ENCODE results near the gene METTL22.

The METTL22 gene

GRCh38 chr16:8594149-8594666, 27.3 kb upstream of the METTL22 start:
- DNase-seq (ENCODE audit: low read depth), result no peak

GRCh38 chr16:8595783-8596182, 25.7 kb upstream of the METTL22 start:
- DNase-seq (ENCODE audit: low read depth), result no peak

- DNase-seq (ENCODE audit: low read depth), result no peak
Observed at GRCh38 chr16:8596581-8596980, 24.9 kb upstream of the METTL22 start.

- DNase-seq (ENCODE audit: low read depth), result no peak
Observed at GRCh38 chr16:8600144-8600775, 21.2 kb upstream of the METTL22 start.

GRCh38 chr16:8605554-8605953, 15.9 kb upstream of the METTL22 start:
- DNase-seq (ENCODE audit: low read depth), result no peak

GRCh38 chr16:8607214-8607613, 14.3 kb upstream of the METTL22 start:
- no peak for DNase-seq (ENCODE audit: low read depth)

DNA sequence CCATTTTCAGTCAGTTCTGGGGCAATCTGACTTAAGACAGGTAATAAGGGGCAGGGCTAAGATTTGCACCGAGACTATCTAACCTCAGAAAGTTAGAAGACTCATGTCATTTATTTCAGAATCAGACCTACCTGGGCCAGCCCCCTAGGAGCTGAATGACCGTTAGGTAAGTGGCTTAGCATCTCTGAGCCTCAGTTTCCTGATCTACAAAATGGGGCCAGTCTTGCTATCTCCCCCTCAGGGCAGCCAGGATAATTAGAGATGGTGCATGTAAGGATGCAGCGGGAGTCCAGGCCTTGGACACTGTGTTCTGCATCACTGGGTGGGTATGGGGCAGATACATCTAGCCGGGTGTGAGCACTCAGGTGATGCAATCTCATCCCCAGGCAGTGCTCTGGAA, 10.4 kb upstream of the METTL22 start:
- no peak for DNase-seq (ENCODE audit: low read depth)

DNA sequence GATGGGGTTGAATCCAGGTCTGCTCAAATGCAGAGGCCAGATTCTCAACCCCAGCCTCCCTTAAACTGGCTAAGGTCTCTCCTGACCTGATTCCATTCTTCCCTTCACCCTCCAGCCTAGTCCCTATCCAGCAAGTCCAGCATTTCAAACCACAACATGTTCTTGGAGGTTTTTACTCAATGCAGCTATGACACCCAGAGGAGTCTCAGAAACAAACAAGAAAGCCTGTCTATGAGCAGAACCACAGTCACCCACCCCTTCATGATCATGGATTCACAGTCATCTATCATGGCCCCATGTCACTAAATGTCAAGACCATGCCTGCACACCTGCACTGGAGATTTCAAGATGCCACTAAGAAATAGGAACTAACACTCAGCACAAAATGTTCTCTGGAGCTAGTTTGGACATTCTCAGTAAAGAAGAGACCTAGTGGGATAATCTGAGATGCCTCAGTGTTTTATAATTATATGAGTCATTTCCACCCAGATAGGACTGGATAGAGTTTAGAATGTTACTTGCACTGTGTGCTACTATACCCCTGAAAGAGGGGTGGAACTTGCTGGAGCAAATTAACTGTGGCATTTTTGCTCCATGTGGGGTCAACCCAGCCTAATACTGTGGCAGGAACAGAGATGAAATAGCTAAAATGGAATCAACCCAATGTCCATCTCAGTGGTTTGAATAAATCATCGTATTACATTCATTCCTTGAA, 9.5 kb upstream of the METTL22 start:
- no peak for DNase-seq (ENCODE audit: low read depth)

- DNase-seq (ENCODE audit: low read depth), result no peak
Observed at GRCh38 chr16:8614435-8615029, 7.0 kb upstream of the METTL22 start.

GRCh38 chr16:8619671-8620370, 1.7 kb upstream of the METTL22 start:
- no peak for DNase-seq (ENCODE audit: low read depth)

DNA sequence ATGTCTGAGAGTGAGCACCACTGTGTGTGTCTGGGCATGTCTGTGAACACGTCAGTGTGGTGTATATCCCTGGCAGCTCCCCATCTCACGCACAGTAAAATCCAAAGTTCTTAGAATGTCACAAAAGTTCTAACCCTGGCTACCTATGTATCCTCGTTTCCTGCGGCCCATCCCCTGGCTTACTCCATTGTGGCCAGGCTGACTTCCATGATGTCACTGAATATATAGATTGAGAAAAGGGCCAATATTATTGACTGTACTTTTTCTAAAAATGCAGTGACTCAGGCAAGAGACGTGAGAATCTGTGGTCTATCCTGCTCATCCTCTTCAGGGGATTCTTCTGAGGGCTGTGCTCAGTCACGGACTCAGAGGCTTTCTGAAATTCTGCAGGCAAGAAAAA, 963 bp upstream of the METTL22 start:
- no peak for DNase-seq (ENCODE audit: low read depth)

- no peak for DNase-seq (ENCODE audit: low read depth)
Observed at GRCh38 chr16:8621222-8621571, 301 bp upstream of the METTL22 start.

DNA sequence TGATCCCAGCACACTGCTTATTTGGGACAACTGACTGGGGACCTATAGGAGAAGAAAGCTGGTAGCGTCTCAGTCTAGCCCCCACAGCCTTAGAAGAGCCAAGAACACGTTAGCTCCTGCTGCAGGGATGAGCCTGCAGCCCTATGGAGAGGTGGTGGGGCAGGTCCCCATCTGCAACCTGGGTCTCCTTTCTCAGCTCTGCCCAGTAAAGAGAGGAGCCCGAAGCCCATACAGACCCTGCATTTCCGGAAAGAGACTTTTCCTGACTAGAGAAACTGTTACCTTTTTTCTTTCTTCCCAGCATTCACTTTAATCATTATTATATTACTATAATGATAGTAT, 788 bp downstream of the METTL22 start:
- no peak for DNase-seq (ENCODE audit: low read depth)

- no peak for DNase-seq (ENCODE audit: low read depth)
Observed at GRCh38 chr16:8623634-8624033, 2.1 kb downstream of the METTL22 start.

GRCh38 chr16:8625491-8626087, 4.1 kb downstream of the METTL22 start:
- no peak for DNase-seq (ENCODE audit: low read depth)

- no peak for DNase-seq (ENCODE audit: low read depth)
Observed at GRCh38 chr16:8626946-8627345, 5.4 kb downstream of the METTL22 start.

GRCh38 chr16:8627456-8627855, 6.0 kb downstream of the METTL22 start:
- no peak for DNase-seq (ENCODE audit: low read depth)

- DNase-seq (ENCODE audit: low read depth), result no peak
Observed at GRCh38 chr16:8628981-8629725, 7.7 kb downstream of the METTL22 start.

- DNase-seq (ENCODE audit: low read depth), result no peak
Observed at GRCh38 chr16:8630255-8630953, 8.9 kb downstream of the METTL22 start.

DNA sequence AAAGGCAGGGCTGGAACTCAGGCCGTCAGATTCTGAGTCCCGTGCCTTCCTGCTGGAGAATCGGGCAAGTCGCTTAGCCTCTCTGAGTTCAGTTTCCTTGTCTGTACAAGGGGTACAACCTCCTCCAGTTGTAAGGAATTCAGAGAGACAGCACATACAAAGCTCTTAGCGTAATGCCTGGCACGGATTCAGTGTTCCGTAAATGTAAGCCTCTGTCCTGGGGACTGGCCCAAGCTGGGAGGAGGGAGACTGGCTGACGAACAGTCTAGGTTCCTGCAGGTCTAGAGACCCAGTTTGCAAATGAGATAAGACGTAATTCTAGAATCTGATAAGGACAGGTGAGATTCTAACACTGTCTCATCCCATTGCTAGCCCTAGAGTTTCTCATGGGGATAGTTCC, 9.9 kb downstream of the METTL22 start:
- DNase-seq (ENCODE audit: low read depth), result no peak

GRCh38 chr16:8631818-8632465, 10.4 kb downstream of the METTL22 start:
- DNase-seq (ENCODE audit: low read depth), result no peak
